A549 (cell line): Measurements from ENCODE around the gene FANCI. TPM values are rescaled to one million over a fixed set of nuclear protein-coding genes. Genes with fewer than 3 reads are reported as not detected.

Experiments used
- ATAC-seq, 2 experiments: fragments of 200-7000 bp in 1 of 2; fragments of >200 bp in 1 of 2; cut with Nextera tagmentation in 1 of 2; cut with Tn5 transposase in 1 of 2; 3 replicates each; pipeline versions ENCODE4 v1.8.0 to v1.9.1; 2018 to 2020; ENCODE audit warnings: mild to moderate bottlenecking in 1 of 2, moderate library complexity in 1 of 2
- CTCF ChIA-PET: fragments of 300-600 bp; sonication (Branson Sonifier 250); formaldehyde crosslinking; extraction: SDS; loops from one replicate; lab custom pipeline; 2021; ENCODE audit warnings: antibody characterized with exemption, inconsistent platforms; lab: Yijun Ruan, JAX
- POLR2A ChIA-PET: fragments of 350-600 bp; formaldehyde crosslinking; extraction: SDS; loops from one replicate; lab custom pipeline; 2021; ENCODE audit warnings: antibody characterized with exemption, inconsistent platforms; lab: Yijun Ruan, JAX
- DNase-seq, 2 experiments: peaks; one replicate each; pipeline versions ENCODE4 v3.0.0 to v3.0.0-alpha.2; 2011 to 2016; ENCODE audit warnings: low read depth in 1 of 2, low spot score in 1 of 2
- FAIRE-seq: peaks from 2 replicates; lab custom pipeline; 2011; peaks lifted over from hg19 to GRCh38; lab: Jason Lieb, UNC
- H3K27ac ChIP-seq, 2 experiments: fragments of >200 bp; sonication (Bioruptor Twin); formaldehyde crosslinking; 3 replicates each; pipeline ENCODE4 v1.5.1; 2016 to 2017
- H3K4me1 ChIP-seq: fragments of >200 bp; sonication (Bioruptor Twin); formaldehyde crosslinking; 3 replicates; pipeline ENCODE4 v1.6.1; 2016
- H3K4me2 ChIP-seq: fragments of >200 bp; sonication (Bioruptor Twin); formaldehyde crosslinking; 3 replicates; pipeline ENCODE4 v1.6.1; 2016
- H3K4me3 ChIP-seq: fragments of >200 bp; sonication (Bioruptor Twin); formaldehyde crosslinking; 3 replicates; pipeline ENCODE4 v1.5.1; 2016
- H3K9me3 ChIP-seq: fragments of >200 bp; sonication (Bioruptor Twin); formaldehyde crosslinking; 3 replicates; pipeline ENCODE4 v1.6.1; 2016
- CBX2 ChIP-seq: fragments of 200-600 bp; sonication (generic); IDR thresholded peaks from 2 replicates; pipeline ENCODE4 v1.6.1; 2016; ENCODE audit warnings: low read depth, mild to moderate bottlenecking, borderline replicate concordance
- CBX8 ChIP-seq: fragments of 200-600 bp; sonication (generic); IDR thresholded peaks from 2 replicates; pipeline ENCODE4 v1.6.1; 2016
- CEBPB ChIP-seq, 2 experiments: fragments of >200 bp in 1 of 2; sonication (Bioruptor Twin) in 1 of 2; formaldehyde crosslinking in 1 of 2; IDR thresholded peaks; 2 replicates each; pipeline ENCODE4 v1.6.1; 2012 to 2016
- CHD2 ChIP-seq: fragments of 150-350 bp; IDR thresholded peaks from 2 replicates; pipeline ENCODE4 v1.6.1; 2014; ENCODE audit warnings: low read length; ENCODE audit not compliant: partially characterized antibody
- EP300 ChIP-seq, 2 experiments: fragments of >200 bp; sonication (Bioruptor Twin); formaldehyde crosslinking; IDR thresholded peaks; 2 replicates in 1 of 2; 3 replicates in 1 of 2; pipeline ENCODE4 v1.6.1; 2016 to 2017
- FOSB ChIP-seq: fragments of 250-450 bp; sonication (Bioruptor Pico); IDR thresholded peaks from 2 replicates; pipeline ENCODE4 v1.5.0; 2020; ENCODE audit warnings: mild to moderate bottlenecking, moderate library complexity
- FOSL2 ChIP-seq, 2 experiments: fragments of 450-650 bp in 1 of 2; fragments of >200 bp in 1 of 2; sonication (Bioruptor Twin) in 1 of 2; formaldehyde crosslinking; IDR thresholded peaks; 2 replicates each; pipeline versions ENCODE4 v1.5.0 to v1.6.1; 2016 to 2020; ENCODE audit warnings: mild to moderate bottlenecking in 1 of 2, moderate library complexity in 1 of 2
- HDAC2 ChIP-seq: fragments of 200-600 bp; sonication (generic); IDR thresholded peaks from 2 replicates; pipeline ENCODE4 v1.6.1; 2016
- HOXB5 ChIP-seq: fragments of 250-450 bp; sonication (Bioruptor Pico); IDR thresholded peaks from 2 replicates; pipeline ENCODE4 v1.5.0; 2020; ENCODE audit warnings: mild to moderate bottlenecking, moderate library complexity
- JUN ChIP-seq, 2 experiments: fragments of >200 bp; sonication (Bioruptor Twin); formaldehyde crosslinking; IDR thresholded peaks; 2 replicates in 1 of 2; 3 replicates in 1 of 2; pipeline ENCODE4 v1.6.1; 2016 to 2017
- KDM1A ChIP-seq: fragments of 200-600 bp; sonication (generic); IDR thresholded peaks from 2 replicates; pipeline ENCODE4 v1.6.1; 2016; ENCODE audit warnings: low read depth, mild to moderate bottlenecking
- KDM5A ChIP-seq: fragments of 200-600 bp; sonication (generic); IDR thresholded peaks from 2 replicates; pipeline ENCODE4 v1.6.1; 2016; ENCODE audit warnings: antibody characterized with exemption, mild to moderate bottlenecking
- MAFK ChIP-seq: fragments of 450-650 bp; IDR thresholded peaks from 2 replicates; pipeline ENCODE4 v1.6.1; 2014; ENCODE audit not compliant: partially characterized antibody
- MAZ ChIP-seq: fragments of 150-350 bp; IDR thresholded peaks from 2 replicates; pipeline ENCODE4 v1.6.1; 2014; ENCODE audit warnings: antibody characterized with exemption, low read depth, low read length, borderline replicate concordance
- MYC ChIP-seq: IDR thresholded peaks from 2 replicates; pipeline ENCODE4 v1.6.1; 2012; ENCODE audit warnings: mild to moderate bottlenecking, inconsistent platforms, low read length, improper control_type of control experiment, borderline replicate concordance
- NPAS2 ChIP-seq: fragments of 250-450 bp; sonication (Bioruptor Pico); IDR thresholded peaks from 2 replicates; pipeline ENCODE4 v1.8.0; 2022; ENCODE audit warnings: mild to moderate bottlenecking, moderate library complexity, borderline replicate concordance
- POLR2A ChIP-seq: IDR thresholded peaks from 2 replicates; pipeline ENCODE4 v1.6.1; 2012; ENCODE audit warnings: mild to moderate bottlenecking, low read length
- RFX5 ChIP-seq: fragments of 450-650 bp; IDR thresholded peaks from 2 replicates; pipeline ENCODE4 v1.7.1; 2014; ENCODE audit warnings: antibody characterized with exemption, mild to moderate bottlenecking, moderate library complexity
- TFCP2L1 ChIP-seq: fragments of 250-450 bp; sonication (Bioruptor Pico); IDR thresholded peaks from 2 replicates; pipeline ENCODE4 v1.5.0; 2021; ENCODE audit warnings: mild to moderate bottlenecking
- ZNF302 ChIP-seq: fragments of 250-450 bp; sonication (Bioruptor Pico); IDR thresholded peaks from 2 replicates; pipeline ENCODE4 v1.9.0; 2021; ENCODE audit warnings: inconsistent platforms, mild to moderate bottlenecking, moderate library complexity
- ZSCAN20 ChIP-seq: fragments of 250-450 bp; sonication (Bioruptor Pico); IDR thresholded peaks from 2 replicates; pipeline ENCODE4 v1.8.0; 2022; ENCODE audit warnings: mild to moderate bottlenecking, moderate library complexity
- WGBS: methylation state at CpG from one replicate; pipeline ENCODE4 v1.1.6; 2017; ENCODE audit errors: missing lambda C conversion rate; 5-methylcytosine and 5-hydroxymethylcytosine counted together
- polyA plus RNA-seq, 4 experiments: library from polyadenylated mRNA; depleted of rRNA in 3 of 4; stranded (reverse); fragments of >200 nt; fragmentation: RNase III in 1 of 4; extraction: RNeasy Plus Mini Kit Qiagen cat#74134 plus additional on column Dnase treatment in 1 of 4; gene quantifications; 2 replicates in 3 of 4; 3 replicates in 1 of 4; pipeline ENCODE4 v1.2.3, GENCODE V29; 2011 to 2017
- TF ChIP-seq, protein P1 (sequence below): IDR thresholded peaks from 2 replicates; pipeline ENCODE4 v1.6.1; 2012; ENCODE audit warnings: low read depth, borderline replicate concordance
- TF ChIP-seq, protein P2 (sequence below): IDR thresholded peaks from 2 replicates; pipeline ENCODE4 v1.6.1; 2012
- TF ChIP-seq, protein P3 (sequence below): fragments of 150-350 bp; IDR thresholded peaks from 2 replicates; pipeline ENCODE4 v1.6.1; 2014; ENCODE audit warnings: low read depth, mild to moderate bottlenecking, low read length
- TF ChIP-seq, protein P4 (sequence below): fragments of >200 bp; sonication (Bioruptor Twin); formaldehyde crosslinking; IDR thresholded peaks from 2 replicates; pipeline ENCODE4 v1.6.1; 2016
- TF ChIP-seq, protein P5 (sequence below): fragments of 250-450 bp; sonication (Bioruptor Pico); IDR thresholded peaks from 2 replicates; pipeline ENCODE4 v1.5.0; 2020; ENCODE audit warnings: low read depth, mild to moderate bottlenecking, moderate library complexity
- TF ChIP-seq, protein P6 (sequence below): IDR thresholded peaks from 2 replicates; pipeline ENCODE4 v1.6.1; 2012

Gene FANCI
- polyA plus RNA-seq, 2 of the 4 experiments (the other 2 are of a cell fraction): 101 to 123 TPM

DNA sequence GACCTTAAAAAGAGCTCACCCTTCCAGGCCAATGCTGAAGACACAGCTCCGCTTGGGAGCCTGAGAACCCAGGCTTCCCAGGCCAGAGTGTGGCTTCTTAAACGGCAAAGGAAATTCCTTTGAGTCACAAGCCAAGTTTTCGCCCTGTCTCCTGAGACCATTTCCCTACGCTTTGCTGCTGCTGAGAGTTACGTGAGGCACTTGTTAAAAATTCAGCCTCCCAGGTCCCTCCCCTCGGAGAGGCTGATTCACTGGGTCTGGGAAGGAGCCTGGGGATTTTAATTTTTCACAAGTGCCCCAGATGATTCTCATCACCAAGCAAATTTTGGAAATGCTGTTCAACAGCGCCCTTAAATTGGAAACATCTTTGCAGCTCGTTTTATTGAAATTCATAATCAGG, 47.9 kb upstream of the FANCI start:
- WGBS: 85% methylated on average over 8 of the region's 8 CpGs

DNA sequence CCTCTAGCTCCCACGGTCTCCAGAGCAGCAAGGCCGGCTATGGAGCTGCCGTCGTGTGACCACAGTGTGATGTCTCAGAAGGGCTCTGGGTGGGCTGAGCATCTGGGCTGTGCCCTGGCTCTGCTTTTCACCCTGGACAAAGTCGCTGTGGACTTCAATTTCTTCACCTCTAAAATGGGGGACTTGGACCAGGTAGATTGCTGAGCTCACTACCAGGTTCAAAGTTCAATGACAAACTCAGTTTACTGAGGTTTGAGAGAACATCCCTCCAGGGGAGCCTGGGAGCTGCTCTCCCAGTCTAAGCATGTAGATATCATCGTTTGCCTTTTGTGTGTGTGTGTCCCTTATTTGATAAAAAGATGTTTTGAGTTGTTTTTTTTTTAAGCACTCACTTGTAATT, 47.5 kb upstream of the FANCI start:
- ATAC-seq (no peak), FAIRE-seq (no peak)
- CTCF ChIA-PET: interaction anchor here (1.0 to 15.6 kb wide), 10 partner anchors 8 to 291 kb away, joined by 3 to 141 read pairs (median 10); partner anchors contain the start of gene FANCI
- 94% methylated on average over 6 of the region's 6 CpGs for WGBS
- Histone ChIP-seq H3K4me1 (no peaks in the 10 kb centered on the region), H3K4me3 (no peak overlapping the region), H3K9me3 (no peaks in the 10 kb centered on the region)
- no peak for TF ChIP-seq CBX2
- no peak for TF ChIP-seq CEBPB (IDR thresholded peaks at IDR 0.05)
- no peak for TF ChIP-seq FOSB (CRISPR knock-in tag)
- no peak for TF ChIP-seq NPAS2 (CRISPR knock-in tag)
- TF ChIP-seq RFX5: no peak
- TF ChIP-seq MYC: no peak
- TF ChIP-seq CHD2: no peak
- no peak for TF ChIP-seq JUN (IDR thresholded peaks at IDR 0.05)
- TF ChIP-seq, all 56 proteins: peak for 0
- DNase-seq: no peak
- POLR2A ChIA-PET: no interaction called here
- Histone ChIP-seq H3K4me2 (no peak overlapping the region), H3K27ac (no peak overlapping the region)

More for the DNA sequence above, 47.9 kb upstream of the FANCI start:
- DNase-seq: no peak
- H3K4me2 ChIP-seq: no peak overlapping the region
- TF ChIP-seq, protein P1, sequence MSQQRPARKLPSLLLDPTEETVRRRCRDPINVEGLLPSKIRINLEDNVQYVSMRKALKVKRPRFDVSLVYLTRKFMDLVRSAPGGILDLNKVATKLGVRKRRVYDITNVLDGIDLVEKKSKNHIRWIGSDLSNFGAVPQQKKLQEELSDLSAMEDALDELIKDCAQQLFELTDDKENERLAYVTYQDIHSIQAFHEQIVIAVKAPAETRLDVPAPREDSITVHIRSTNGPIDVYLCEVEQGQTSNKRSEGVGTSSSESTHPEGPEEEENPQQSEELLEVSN: no peak
- TF ChIP-seq EP300 (IDR thresholded peaks at IDR 0.05) (no peak), FOSL2 (IDR thresholded peaks at IDR 0.05) (no peak), FOSL2 (CRISPR knock-in tag; IDR thresholded peaks at IDR 0.05) (no peak), HDAC2 (no peak), ZSCAN20 (CRISPR knock-in tag) (no peak)
- TF ChIP-seq, all 56 proteins: peak for 0
- ChIA-PET CTCF (interaction anchor here (1.0 to 15.6 kb wide), 10 partner anchors 11 to 291 kb away, joined by 3 to 141 read pairs (median 10); partner anchors contain the start of gene FANCI), POLR2A (no interaction called here)
- ATAC-seq: no peak
- H3K4me3 ChIP-seq: no peak overlapping the region
- no peak for FAIRE-seq
- no peaks in the 10 kb centered on the region for H3K9me3 ChIP-seq
- no peaks in the 10 kb centered on the region for H3K4me1 ChIP-seq
- H3K27ac ChIP-seq: no peak overlapping the region

DNA sequence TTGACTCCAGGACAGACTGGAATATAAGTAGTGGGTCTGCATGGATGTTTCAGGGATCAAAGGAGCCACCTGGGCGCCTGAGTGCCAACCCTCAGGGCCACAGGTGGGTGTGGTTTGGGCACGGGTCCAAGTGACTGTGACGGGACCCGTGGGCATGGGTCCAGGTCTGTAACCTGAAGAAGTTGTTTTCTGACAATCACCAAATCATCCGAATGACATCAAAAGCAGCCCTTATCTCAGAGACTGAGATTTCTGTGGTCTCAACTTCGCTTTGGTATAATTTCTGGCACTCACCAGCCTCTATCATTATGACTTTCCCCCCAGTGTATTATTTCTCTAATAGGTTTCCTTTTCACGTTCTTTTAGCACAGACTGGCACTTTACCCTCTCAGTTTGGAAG, 46.8 kb upstream of the FANCI start:
- Histone ChIP-seq H3K4me1 (no peaks in the 10 kb centered on the region), H3K27ac (no peak overlapping the region), H3K4me3 (no peak overlapping the region), H3K4me2 (no peak overlapping the region), H3K9me3 (no peaks in the 10 kb centered on the region)
- DNase-seq (no peak), ATAC-seq (no peak), FAIRE-seq (no peak)
- no peak for TF ChIP-seq FOSB (CRISPR knock-in tag)
- TF ChIP-seq, protein P2, sequence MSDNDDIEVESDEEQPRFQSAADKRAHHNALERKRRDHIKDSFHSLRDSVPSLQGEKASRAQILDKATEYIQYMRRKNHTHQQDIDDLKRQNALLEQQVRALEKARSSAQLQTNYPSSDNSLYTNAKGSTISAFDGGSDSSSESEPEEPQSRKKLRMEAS: no peak
- TF ChIP-seq, protein P3, sequence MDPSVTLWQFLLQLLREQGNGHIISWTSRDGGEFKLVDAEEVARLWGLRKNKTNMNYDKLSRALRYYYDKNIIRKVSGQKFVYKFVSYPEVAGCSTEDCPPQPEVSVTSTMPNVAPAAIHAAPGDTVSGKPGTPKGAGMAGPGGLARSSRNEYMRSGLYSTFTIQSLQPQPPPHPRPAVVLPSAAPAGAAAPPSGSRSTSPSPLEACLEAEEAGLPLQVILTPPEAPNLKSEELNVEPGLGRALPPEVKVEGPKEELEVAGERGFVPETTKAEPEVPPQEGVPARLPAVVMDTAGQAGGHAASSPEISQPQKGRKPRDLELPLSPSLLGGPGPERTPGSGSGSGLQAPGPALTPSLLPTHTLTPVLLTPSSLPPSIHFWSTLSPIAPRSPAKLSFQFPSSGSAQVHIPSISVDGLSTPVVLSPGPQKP: no peak
- TF ChIP-seq KDM5A: no peak
- TF ChIP-seq JUN (IDR thresholded peaks at IDR 0.05): no peak
- no peak for TF ChIP-seq MAZ
- ChIA-PET CTCF (interaction anchor here (1.7 to 15.6 kb wide), 4 partner anchors 9 to 139 kb away, joined by 6 to 141 read pairs (median 13); no protein-coding TSS in a partner anchor), POLR2A (no interaction called here)
- 58% methylated on average over 7 of the region's 7 CpGs for WGBS

DNA sequence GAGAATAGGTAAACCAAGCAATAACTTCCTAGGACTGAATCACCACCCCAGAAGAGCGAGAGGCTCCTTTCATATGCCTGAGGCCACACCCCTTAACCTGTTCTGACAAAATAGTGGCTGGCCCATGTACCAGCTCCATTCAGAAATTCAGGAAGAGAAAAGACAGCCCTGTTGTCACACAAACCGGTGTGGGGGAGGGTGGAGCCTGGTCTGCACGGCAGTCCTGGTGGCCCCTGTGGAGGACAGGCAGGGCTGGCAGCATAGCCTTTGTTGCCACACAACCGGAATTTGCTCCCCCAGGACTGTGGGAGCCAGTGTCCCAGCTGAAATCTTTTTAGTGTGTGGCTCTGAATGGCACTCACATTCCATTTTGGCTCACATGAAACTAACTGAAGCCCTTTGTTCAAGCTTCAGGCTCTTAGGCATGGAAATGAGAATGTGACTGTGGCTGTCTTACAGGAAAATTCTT, 46.2 kb upstream of the FANCI start:
- FAIRE-seq: no peak
- Histone ChIP-seq H3K4me2 (no peak overlapping the region), H3K4me3 (no peak overlapping the region), H3K4me1 (no peaks in the 10 kb centered on the region), H3K9me3 (no peaks in the 10 kb centered on the region), H3K27ac (no peak overlapping the region)
- CTCF ChIA-PET: interaction anchor here (1.7 to 15.6 kb wide), 4 partner anchors 9 to 140 kb away, joined by 6 to 141 read pairs (median 13); no protein-coding TSS in a partner anchor
- ATAC-seq: no peak
- 66% methylated on average over 4 of the region's 4 CpGs for WGBS
- no peak for DNase-seq
- POLR2A ChIA-PET: no interaction called here
- TF ChIP-seq MAZ (no peak), CBX2 (no peak), POLR2A (no peak), MYC (no peak), TFCP2L1 (CRISPR knock-in tag) (no peak), CBX8 (no peak), MAFK (no peak), ZNF302 (CRISPR knock-in tag) (no peak), JUN (IDR thresholded peaks at IDR 0.05) (no peak), KDM1A (no peak), RFX5 (no peak), HOXB5 (no peak)
- TF ChIP-seq, protein P4, sequence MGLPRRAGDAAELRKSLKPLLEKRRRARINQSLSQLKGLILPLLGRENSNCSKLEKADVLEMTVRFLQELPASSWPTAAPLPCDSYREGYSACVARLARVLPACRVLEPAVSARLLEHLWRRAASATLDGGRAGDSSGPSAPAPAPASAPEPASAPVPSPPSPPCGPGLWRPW: no peak
- TF ChIP-seq, protein P5, sequence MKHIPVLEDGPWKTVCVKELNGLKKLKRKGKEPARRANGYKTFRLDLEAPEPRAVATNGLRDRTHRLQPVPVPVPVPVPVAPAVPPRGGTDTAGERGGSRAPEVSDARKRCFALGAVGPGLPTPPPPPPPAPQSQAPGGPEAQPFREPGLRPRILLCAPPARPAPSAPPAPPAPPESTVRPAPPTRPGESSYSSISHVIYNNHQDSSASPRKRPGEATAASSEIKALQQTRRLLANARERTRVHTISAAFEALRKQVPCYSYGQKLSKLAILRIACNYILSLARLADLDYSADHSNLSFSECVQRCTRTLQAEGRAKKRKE (CRISPR knock-in tag): no peak
- TF ChIP-seq, protein P6, sequence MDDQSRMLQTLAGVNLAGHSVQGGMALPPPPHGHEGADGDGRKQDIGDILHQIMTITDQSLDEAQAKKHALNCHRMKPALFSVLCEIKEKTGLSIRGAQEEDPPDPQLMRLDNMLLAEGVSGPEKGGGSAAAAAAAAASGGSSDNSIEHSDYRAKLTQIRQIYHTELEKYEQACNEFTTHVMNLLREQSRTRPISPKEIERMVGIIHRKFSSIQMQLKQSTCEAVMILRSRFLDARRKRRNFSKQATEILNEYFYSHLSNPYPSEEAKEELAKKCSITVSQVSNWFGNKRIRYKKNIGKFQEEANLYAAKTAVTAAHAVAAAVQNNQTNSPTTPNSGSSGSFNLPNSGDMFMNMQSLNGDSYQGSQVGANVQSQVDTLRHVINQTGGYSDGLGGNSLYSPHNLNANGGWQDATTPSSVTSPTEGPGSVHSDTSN: no peak
